ENCODE data around the gene LRRC34. TPM values are rescaled to one million over a fixed set of nuclear protein-coding genes. Genes with fewer than 3 reads are reported as not detected.
A peak's percentile ranks its signal among the peaks of the same experiment; 100 is the strongest.

The LRRC34 gene
- total RNA-seq, 1 donor from 2014 or later, result 2.3 TPM

GRCh38 chr3:169815590-169816150 is 3.0 kb upstream of the LRRC34 start:
- no peak for DNase-seq (ENCODE audit: low spot score)

DNA sequence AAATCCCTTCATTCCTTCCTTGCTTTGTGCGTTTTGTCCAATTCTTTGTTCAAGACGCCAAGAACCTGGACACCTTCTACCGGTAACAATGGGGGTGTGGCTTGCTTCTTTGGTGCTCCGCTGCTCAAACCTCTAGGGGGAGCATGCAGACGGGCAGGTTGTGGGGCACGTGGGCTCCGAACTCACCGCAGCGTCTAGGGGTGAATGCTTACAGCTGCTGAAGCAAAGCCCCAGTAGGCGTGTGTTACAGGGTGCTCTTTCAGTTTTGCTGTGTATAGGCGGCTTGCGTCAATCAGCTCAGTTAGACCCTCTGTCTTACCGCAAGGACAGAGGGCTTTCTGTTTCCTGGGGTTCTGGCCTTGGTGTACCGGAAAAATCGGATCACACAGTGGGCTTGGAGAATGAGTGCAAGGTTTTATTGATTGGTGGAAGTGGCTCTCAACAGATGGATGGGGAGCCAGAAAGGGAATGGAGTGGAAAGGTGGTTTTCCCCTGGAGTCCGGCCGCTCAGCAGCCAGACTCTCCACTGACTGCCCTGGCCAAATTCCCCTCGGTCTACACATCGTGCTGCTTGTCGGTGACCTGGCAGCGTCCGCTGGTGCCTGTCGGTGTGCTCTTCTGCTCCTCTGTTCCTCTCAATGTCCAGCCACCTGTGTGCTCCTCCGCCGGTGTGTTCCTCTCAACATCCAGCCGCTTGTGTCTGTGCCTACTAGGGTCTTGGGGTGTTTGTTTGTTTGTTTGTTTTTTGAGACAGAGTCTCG is 1.2 kb upstream of the LRRC34 start:
- DNase-seq (ENCODE audit: low spot score), result no peak

GRCh38 chr3:169813278-169813677 is 574 bp upstream of the LRRC34 start:
- no peak for DNase-seq (ENCODE audit: low spot score)

DNA sequence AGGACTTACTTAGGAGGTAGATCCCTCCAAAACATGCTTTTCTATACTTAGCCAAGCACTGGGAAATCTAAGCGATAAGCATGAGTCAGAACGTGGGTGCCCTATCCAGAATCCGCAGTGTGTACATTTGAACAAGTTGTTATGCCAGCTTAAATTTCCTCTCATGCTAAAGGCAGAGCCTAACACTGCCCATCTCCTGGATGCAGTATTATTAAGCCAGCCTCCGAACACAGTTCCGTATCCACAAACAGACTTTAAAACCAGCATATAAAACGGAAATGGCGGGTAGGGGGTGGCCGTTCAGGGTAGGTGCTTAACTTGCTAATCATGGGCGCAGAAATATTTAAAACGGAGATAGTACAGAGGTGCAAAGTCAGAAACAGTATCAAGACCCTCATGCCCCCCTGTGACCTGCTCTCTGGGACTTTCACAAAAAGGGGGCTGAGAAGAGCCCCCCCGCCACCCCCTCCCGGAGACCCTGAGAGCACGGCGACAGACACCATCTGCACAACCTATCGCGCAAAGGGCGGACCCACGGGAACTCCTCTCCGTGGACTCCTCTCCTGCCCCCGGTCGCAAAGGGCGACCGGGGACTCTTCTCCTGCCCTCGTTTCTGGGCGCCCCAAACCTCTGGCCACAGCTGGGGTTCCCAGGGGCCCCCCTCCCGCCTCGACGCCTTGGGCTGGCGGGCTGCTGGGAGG is 923 bp downstream of the LRRC34 start:
- DNase-seq (ENCODE audit: low spot score), result no peak

GRCh38 chr3:169809230-169809795 is 3.4 kb downstream of the LRRC34 start:
- no peak for DNase-seq (ENCODE audit: low spot score)

- no peak for DNase-seq (ENCODE audit: low spot score)
Measured at GRCh38 chr3:169804681-169805080, 8.0 kb downstream of the LRRC34 start.

DNA sequence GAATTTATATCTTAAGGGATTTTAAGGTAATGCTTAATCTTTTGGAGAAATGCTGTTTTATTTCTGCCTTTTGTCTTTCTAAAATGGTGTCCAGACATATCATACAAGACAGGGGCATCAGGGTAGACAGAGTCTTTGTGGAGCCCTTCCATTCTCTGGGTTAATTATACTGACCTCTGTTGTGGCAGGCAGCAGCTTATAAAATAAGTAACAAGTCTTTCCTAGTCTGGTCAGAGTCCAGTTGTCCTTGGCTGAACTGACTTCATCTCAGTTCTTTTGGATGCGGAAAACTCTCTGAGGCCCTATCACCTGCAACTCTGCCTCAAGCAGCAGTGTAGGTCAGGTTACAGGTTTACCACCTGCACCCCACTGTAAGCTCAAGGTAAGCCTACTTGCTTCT is 20.3 kb downstream of the LRRC34 start:
- DNase-seq (ENCODE audit: low spot score), result no peak

- no peak for DNase-seq (ENCODE audit: low spot score)
Measured at GRCh38 chr3:169790687-169791429, 21.8 kb downstream of the LRRC34 start.

DNA sequence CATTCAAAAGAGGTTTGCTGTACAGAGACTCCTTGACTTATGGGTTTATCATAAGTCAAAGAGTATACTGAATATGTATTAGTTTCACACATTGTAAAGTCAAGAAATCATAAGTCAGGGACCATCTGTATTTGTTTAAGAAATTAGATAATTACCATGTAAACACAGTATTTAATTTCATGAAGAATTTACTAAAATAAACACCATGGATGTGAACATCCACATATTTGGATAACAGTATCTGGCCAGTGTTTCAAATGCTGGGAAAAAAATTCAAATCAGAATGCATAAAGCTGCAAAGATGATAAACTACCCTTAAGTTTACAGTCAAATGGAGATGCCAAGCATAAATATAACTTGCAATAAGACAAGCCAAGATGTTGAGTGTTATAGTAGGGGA is 22.5 kb downstream of the LRRC34 start:
- DNase-seq (ENCODE audit: low spot score), result no peak

DNA sequence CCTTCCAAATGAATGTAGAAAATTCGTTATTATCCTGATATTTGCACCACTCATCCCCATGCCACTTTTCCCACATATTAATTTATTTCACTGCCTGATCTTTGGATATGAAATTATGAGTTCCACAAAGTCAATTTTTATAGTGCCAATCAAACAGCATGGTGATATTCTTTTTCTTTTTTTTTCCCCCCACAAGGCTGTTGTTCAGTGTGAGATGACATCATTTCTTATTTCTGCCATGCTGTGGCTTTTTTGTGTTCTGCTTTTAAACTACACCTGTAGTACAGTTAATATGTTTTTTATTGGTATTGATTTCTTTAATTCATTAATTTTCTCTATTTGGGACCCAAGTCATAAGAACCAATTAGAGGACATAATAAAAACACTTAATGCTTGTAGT is 24.9 kb downstream of the LRRC34 start:
- no peak for DNase-seq (ENCODE audit: low spot score)

GRCh38 chr3:169787120-169787519 is 25.6 kb downstream of the LRRC34 start:
- DNase-seq (ENCODE audit: low spot score), result no peak

- DNase-seq (ENCODE audit: low spot score), result no peak
Measured at GRCh38 chr3:169781209-169781855, 31.4 kb downstream of the LRRC34 start.

DNA sequence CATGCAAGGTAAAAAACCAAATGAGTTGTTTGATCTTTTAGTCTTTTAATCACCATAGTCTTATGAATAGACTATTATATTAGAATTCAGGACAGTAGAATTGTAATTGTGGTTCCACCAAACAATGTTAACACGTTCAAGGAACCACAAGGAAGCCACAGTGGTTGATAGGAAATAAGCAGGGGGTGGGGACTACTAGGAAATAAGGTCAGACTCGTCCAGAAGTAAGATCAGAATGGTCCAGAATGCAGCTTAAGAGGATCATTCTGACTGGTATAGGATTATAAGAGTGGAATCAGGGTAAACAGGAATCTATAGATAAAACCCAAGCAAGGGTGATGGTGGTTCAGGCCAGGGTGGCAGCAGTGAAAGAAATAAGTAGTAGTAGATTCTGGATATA is 32.0 kb downstream of the LRRC34 start:
- no peak for DNase-seq (ENCODE audit: low spot score)

GRCh38 chr3:169777822-169778221 is 34.9 kb downstream of the LRRC34 start:
- DNase-seq (ENCODE audit: low spot score), result no peak

- no peak for DNase-seq (ENCODE audit: low spot score)
Measured at GRCh38 chr3:169774186-169774585, 38.5 kb downstream of the LRRC34 start.

GRCh38 chr3:169772897-169773816 is 39.5 kb downstream of the LRRC34 start, which contains the start of gene MYNN:
Gene MYNN, plus strand, starts transcription at chr3:169773396. Its CDS starts 900 bp downstream, at chr3:169774296.
- DNase-seq (ENCODE audit: low spot score), result peak; percentile 93

DNA sequence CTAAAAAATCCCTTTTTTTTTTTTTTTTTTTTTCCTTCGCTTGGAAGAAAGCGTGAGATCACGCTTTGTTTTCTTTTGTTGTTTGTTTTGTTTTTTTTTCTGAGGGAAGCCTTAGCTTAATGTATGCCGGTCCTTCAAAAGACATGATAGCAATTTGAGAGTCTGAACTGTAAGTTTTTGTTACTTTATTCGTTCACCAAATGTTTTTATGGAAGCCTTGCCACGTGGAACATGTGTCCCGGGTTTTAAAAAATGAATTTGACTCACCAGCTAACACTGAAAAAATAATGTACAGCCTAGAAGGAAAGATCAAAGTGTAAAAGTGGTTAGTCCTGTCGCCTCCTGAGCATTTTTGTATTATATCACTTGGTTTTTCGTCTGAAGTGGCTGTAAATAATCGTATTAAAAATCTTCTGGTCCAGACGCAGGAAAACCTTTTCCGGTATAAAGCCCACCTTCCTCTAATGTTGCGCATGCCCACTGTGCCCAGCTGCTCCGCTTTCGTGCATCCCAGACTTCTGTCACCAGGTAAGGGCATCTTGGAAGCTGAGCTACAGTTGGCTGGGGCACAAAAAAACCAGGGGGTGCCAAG is 40.3 kb downstream of the LRRC34 start:
- peak; percentile 71 for DNase-seq (ENCODE audit: low spot score)

- DNase-seq (ENCODE audit: low spot score), result peak; percentile 71
Measured at GRCh38 chr3:169771497-169772304, 41.0 kb downstream of the LRRC34 start.
